ENCODE measurements around the gene PTPRD.

DNA sequence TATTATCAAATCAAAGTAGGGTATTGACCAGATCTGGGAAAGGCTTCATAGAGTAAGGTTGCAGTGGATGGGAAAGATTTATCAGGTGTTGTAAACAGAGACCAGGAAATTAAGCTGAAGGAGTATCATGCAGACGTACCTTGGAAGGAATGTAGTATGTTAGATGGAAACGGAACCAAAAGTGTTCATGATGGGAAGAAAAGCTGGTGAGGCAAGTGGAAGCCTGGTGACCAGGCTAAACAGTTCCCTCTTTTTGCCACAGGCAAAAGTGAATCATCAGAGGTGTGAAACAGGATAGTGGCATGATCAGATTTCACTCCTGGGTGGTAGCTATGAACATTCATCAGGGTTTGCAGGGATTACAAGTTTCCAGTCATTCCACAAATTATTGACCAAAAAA lies 2033.1 kb downstream of the PTPRD start:
- TF ChIP-seq, protein P1, sequence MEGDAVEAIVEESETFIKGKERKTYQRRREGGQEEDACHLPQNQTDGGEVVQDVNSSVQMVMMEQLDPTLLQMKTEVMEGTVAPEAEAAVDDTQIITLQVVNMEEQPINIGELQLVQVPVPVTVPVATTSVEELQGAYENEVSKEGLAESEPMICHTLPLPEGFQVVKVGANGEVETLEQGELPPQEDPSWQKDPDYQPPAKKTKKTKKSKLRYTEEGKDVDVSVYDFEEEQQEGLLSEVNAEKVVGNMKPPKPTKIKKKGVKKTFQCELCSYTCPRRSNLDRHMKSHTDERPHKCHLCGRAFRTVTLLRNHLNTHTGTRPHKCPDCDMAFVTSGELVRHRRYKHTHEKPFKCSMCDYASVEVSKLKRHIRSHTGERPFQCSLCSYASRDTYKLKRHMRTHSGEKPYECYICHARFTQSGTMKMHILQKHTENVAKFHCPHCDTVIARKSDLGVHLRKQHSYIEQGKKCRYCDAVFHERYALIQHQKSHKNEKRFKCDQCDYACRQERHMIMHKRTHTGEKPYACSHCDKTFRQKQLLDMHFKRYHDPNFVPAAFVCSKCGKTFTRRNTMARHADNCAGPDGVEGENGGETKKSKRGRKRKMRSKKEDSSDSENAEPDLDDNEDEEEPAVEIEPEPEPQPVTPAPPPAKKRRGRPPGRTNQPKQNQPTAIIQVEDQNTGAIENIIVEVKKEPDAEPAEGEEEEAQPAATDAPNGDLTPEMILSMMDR (IDR thresholded peaks at IDR 0.05; ENCODE audit: insufficient read depth, low read length, poor library complexity, severe bottlenecking) = no peak
- TF ChIP-seq EZH2phosphoT487 (conservative IDR thresholded peaks at IDR 0.05; ENCODE audit: low read length) = no peak
